ENCODE data around the gene APBB2. TPM values are rescaled to one million over a fixed set of nuclear protein-coding genes. Genes with fewer than 3 reads are reported as not detected.
"Not testable (repeated sequence)": the region's sequence is repeated elsewhere in the genome, so short reads cannot be mapped to it uniquely, and the experiment has no call there.

APBB2 gene
- total RNA-seq, 2 experiments from 2014 or later: 2.4 to 2.7 TPM

DNA sequence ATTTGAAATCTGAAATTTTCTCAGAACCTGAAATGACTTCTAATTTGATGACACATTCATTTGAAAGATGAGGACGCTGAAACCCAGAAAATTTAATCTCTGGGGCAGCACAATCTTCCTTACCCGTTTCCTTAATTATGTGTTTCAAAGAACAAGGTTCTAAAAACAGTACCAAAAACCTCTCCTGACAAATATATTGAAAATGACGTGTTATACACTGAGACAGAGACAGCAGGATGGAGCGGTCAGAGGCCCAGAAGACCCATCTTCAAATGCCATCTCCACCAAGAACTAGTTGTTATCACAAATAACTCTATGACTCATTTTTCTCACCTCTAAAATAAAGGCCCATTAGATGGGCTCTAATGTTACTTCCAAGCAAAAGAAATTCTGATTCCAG, 287.3 kb downstream of the APBB2 start:
- POLR2A ChIA-PET: no interaction called here
- CTCF ChIA-PET: no interaction called here

DNA sequence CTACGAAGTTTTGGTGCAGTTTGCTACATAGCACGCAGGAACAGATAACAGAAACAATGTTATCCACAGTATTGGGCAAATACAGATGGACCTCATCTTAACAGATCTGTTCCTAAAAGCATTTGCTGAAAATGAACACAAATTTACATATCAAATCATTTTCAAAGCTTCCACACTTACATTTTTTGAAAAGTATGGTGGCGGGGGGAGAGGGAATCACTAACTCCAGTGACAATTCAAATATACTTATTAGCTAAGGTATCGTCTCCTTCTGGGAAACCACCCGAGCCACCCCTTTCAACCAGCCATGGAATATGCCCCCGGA, 289.6 kb downstream of the APBB2 start:
- ChIA-PET POLR2A (no interaction called here), CTCF (interaction anchor here (0.5 to 1.8 kb wide), 8 partner anchors 9 to 491 kb away, joined by 3 to 7 read pairs (median 5); no protein-coding TSS in a partner anchor)

DNA sequence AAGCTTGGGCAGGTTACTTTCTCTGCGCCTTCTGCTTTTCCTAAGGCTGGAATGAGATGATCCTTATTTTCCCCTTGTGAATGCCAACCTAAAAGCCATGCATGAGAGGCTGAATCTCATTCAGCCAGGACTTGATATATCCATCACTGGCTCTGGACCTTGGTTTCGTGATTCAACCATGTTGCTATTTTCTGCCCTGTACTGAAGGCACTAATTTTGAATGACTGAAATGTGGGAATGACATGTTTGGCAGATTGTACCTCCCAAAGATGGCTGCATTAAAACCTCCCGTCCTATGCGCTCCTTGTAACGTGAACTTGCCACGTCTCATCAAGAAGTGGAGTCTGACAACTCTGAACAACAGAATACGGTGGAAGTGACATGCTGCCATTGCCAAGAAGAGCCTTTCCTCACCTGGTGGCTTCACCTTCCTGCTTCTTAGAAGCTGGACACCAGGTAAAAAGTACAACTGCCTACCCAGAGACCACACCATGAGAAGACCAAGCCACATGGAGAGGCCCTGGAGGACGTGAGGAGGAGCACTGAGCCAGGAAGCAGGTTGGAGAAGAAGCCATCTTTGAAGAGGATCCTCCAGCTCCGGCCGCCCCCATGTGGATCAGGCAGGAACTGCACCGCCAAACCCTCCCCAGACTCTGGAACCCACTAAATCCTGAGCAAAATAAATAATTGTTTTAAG, 290.1 kb downstream of the APBB2 start:
- ChIA-PET POLR2A (no interaction called here), CTCF (interaction anchor here (0.8 to 1.8 kb wide), 9 partner anchors 8 to 139 kb away, joined by 3 to 7 read pairs (median 5); no protein-coding TSS in a partner anchor)

- POLR2A ChIA-PET: no interaction called here
- CTCF ChIA-PET: interaction anchor here (1.0 to 2.4 kb wide), 4 partner anchors 13 to 139 kb away, joined by 3 to 8 read pairs (median 3); no protein-coding TSS in a partner anchor
Observed at GRCh38 chr4:40923316-40924095, 290.8 kb downstream of the APBB2 start.

DNA sequence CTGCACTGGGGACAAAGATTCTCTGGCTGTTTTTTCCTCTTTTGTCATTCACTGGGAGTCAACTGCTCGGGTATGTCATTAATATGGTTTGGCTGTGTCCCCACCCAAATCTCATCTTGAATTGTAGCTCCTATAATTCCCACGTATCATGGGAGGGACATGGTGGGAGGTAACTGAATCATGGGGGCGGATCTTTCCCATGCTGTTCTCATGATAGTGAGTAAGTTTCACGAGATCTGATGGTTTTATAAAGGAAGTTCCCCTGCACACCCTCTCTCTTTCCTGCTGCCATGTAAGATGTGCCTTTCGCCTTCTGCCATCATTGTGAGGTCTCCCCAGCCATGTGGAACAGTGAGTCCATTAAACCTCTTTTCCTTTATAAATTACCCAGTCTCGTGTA, 294.4 kb downstream of the APBB2 start:
- CTCF ChIA-PET, POLR2A ChIA-PET: not testable (repeated sequence)

GRCh38 chr4:40918330-40918729, 296.0 kb downstream of the APBB2 start:
- ChIA-PET CTCF (no interaction called here), POLR2A (no interaction called here)

DNA sequence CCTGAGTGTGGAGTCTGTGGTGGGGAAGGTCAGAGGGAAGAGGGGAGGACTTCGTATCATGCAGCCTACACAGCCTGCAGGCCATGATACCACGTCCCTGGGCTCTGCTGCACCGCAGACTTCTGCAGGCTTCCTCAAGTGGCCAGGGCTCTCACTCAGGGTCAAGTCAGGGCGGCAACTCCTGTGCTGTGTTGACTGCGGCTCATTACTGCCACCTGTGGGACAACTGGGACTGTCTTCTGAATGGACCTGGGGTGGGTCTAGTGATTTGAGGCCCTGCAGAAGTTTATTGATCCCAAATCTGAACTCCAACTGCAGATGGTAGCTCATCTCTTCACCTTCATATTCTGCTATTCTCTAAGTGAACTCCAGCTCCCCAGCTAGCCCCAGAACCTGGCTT, 297.5 kb downstream of the APBB2 start:
- POLR2A ChIA-PET: no interaction called here

GRCh38 chr4:40916218-40916555, 298.2 kb downstream of the APBB2 start:
- ChIA-PET CTCF (interaction anchor here (1.1 to 1.4 kb wide), 3 partner anchors 9 to 20 kb away, joined by 4 to 5 read pairs (median 4); no protein-coding TSS in a partner anchor), POLR2A (no interaction called here)

More for the DNA sequence above, 297.5 kb downstream of the APBB2 start:
- CTCF ChIA-PET: interaction anchor here (1.1 to 1.4 kb wide), 2 partner anchors 8 to 13 kb away, joined by 3 to 5 read pairs; no protein-coding TSS in a partner anchor

DNA sequence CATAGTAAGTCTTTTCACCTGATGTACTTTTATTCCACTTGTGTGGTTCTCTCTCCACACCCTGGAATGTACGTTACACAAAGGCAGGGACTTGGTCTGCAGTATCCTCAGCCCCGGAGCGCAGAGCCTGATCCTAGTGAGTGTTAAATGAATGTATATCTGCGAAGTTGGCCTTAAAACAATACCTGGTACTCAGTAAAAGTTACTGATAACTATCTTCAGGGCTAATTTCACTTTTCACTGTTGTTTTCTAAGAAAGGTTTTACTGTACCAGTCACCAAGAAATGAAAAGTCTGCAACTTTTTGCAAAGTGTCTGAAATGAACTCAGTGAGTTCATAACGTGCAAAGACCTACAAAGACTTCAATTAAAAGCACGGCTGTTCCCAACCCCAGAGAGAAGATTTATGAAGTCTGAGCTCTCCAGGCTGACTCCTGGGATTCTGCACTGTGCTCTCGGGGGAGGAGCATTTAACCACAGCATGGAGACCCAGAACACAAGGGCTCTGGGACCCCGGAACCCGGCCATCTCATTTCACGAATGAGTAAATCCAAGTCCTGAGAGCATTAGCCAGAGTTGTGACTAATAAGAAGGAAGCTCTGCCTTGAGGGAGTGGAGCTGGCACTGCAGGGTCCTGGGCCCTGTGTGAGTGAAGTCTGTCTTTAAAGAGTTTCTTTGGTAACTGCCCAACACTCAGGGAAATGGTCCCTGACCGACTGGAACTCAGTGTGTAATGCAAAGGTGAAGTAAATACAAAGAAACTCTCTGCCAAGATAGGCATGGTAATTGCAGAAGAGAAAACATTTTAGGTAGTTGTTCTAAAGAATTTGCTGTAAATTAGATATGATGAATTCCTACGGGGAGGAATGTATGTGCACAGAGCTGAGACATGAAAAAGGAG, 298.8 kb downstream of the APBB2 start:
- CTCF ChIA-PET: interaction anchor here (1.1 to 1.4 kb wide), 3 partner anchors 9 to 19 kb away, joined by 4 to 5 read pairs (median 4); no protein-coding TSS in a partner anchor
- POLR2A ChIA-PET: no interaction called here

DNA sequence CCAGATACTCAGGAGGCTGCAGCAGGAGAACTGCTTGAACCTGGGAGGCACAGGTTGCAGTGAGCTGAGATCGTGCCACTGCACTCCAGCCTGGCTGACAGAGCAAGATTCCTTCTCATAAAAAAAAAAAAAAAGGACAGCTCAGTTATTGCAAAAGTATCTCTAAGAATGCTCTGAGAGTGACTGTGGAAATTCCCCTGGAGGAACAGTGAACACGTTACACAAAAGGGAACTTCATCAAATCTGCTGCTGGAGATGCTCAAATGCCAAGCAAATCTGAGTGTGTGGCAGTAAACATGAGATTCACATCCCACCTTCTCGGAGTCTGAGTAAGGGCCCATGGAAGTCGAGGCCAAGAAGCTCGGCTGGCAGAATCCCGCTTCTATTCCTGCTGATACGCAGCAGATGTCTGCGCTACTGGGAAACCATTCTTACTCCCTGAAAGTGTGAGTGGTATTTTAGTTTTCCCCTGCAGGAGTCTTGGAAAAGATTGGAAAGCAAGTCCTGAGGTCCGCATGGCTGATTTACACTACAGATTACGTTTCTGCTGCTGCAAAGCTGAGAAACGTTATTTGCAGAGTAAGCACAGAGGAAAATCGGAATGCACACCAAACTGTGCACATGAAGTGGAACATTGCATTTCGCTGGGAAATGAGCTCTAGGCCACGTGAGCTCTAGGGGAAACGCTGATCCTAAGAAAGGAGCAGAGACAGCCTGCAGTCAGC, 301.7 kb downstream of the APBB2 start:
- POLR2A ChIA-PET: no interaction called here
- CTCF ChIA-PET: interaction anchor here (0.7 to 1.4 kb wide), 3 partner anchors 10 to 15 kb away, joined by 3 to 6 read pairs (median 5); no protein-coding TSS in a partner anchor

DNA sequence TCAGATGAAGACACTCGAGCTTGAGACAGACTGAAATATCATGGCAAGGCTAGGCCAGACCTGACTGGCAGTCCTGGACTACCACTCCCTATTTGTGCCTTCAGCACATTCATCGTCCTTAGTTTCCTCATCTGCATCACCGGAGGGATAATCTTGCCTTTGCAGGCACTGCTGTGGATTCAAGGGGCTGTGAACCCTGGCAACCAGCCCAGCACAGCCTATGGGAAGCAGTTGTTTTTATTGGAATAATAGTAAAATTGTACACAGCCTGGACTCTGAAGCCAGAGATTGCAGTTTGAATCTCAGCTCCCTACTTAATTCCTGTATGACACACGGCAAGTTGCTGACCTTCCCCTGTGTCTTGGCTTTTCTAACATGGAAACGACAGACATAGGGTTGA, 303.6 kb downstream of the APBB2 start:
- POLR2A ChIA-PET: no interaction called here
- CTCF ChIA-PET: interaction anchor here (1.1 kb wide), 1 partner anchor 13 kb away, joined by 3 read pairs; no protein-coding TSS in a partner anchor

DNA sequence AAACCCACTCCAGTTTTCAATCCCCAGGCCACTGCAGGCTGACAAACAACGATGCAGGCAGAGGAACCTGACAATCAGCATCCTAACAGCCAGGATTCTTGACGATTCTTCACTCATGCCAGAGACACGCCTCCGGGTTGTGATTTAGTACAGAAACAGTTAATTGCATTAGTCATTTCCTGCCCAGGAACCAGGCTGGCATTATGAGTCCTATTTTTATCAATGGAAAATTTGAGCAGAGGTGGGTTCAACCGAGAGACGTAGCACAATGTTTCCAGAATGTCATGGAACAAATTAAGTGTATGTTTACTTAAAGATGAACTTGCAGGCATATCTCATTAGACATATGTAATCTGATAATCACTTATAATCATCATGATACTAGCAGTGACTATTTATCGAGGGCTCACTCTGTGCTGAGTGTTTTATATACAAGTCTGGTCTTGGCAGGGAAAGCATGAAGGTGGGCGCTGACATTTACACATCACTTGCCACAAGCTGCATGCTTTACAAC, 304.9 kb downstream of the APBB2 start:
- CTCF ChIA-PET: interaction anchor here (0.6 to 1.8 kb wide), 4 partner anchors 12 to 593 kb away, joined by 5 to 8 read pairs (median 6); no protein-coding TSS in a partner anchor
- POLR2A ChIA-PET: no interaction called here

DNA sequence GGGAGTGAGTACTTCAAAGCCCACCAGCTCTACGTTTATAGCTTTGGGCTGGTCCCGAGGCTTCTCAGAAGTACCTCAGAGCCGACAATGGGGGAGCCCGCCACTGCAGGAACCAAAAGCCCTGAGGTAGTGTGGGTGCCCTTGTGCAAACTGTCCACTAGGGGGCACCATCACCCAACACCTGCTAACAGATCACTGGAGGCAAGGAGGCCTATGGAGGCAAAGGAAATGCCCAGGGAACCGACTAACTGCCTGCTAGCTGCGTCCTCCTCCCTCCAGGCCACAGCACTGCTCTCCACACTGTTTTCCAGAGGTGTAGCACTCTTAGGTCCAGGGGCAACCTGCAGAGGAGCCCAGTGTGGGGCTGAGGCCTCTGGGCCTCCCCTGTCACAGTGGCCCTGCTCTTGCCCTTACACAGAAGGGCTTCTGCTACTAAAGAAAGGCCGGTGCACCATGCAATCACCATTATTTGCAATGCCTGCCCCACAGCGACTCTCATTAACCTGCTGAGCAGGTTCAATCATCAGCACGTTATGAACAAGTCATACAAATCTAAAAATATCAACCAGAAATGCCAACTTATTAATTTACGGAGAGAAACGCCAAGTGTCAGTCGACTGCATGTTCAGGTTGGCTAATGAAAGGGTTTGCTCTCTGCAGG, 305.5 kb downstream of the APBB2 start:
- ChIA-PET CTCF (interaction anchor here (0.5 to 1.8 kb wide), 5 partner anchors 11 to 27 kb away, joined by 3 to 8 read pairs (median 5); no protein-coding TSS in a partner anchor), POLR2A (no interaction called here)

DNA sequence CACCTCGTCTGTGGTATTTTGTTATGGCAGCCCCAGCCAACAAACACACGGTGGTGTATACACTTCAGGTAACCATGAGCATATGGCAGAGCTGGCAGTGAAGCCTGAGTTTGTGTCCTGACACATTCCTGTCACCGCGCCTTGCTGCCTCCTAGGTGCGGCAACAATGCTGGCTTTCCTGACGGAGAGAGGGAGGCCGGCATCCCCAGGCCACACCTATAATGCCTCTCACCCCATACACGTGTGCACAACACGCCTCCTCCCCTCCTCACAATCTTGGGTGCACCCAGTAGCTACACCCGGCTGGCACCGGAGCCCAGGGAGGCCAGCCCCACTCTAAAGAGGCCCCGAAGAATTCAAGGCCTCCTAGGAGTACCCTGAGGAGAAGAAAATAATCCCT, 306.0 kb downstream of the APBB2 start:
- ChIA-PET CTCF (interaction anchor here (0.5 to 1.8 kb wide), 5 partner anchors 11 to 27 kb away, joined by 3 to 8 read pairs (median 5); no protein-coding TSS in a partner anchor), POLR2A (no interaction called here)

DNA sequence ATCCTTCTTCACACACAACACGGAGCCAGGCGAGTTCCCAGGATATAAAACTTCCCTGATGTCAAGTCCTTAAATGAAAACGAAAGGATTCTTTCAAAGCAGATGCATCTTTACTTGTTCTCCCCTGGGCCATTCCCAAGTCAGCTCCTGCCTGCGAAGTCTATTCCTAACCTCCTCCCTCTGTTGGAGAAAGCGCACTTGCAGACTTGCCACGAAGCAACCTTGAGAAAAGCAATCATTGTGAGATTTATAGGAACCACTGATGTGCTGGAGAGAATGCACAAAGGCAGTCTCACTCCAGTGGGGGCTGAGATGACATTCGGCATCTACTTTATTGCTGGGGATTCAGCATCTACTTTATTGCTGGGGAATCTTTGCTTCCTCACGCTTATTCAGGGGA, 308.9 kb downstream of the APBB2 start:
- POLR2A ChIA-PET: no interaction called here
- CTCF ChIA-PET: no interaction called here

DNA sequence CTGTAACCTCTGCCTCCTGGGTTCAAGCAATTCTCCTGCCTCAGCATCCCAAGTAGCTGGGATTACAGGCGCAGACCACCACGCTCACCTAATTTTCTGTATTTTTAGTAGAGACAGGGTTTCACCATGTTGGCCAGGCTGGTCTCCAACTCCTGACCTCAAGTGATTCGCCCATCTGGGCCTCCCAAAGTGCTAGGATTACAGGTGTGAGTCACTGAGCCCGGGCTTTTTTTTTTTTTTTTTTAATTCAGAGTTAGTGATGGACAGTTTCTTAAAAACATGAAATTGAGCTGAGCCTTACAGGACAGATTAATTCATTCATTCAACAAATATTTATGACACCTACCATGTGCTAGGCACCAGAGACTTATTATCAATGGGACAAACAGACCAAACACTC, 313.8 kb downstream of the APBB2 start:
- POLR2A ChIA-PET: not testable (repeated sequence)
- CTCF ChIA-PET: interaction anchor here (0.7 kb wide), 1 partner anchor 417 kb away, joined by 4 read pairs; no protein-coding TSS in a partner anchor

- ChIA-PET CTCF (interaction anchor here (1.0 to 1.9 kb wide), 9 partner anchors 9 to 165 kb away, joined by 3 to 7 read pairs (median 5); no protein-coding TSS in a partner anchor), POLR2A (no interaction called here)
Observed at GRCh38 chr4:40897557-40898203, 316.7 kb downstream of the APBB2 start.

GRCh38 chr4:40890764-40891163, 323.6 kb downstream of the APBB2 start:
- ChIA-PET POLR2A (no interaction called here), CTCF (no interaction called here)

Data from activated CD8-positive, alpha-beta memory T cell treated with anti-CD3 and anti-CD28 coated beads for 36 hours (primary cell).